ENCODE results near the gene DPH5.

GRCh38 chr1:101013776-101014175 is 11.8 kb downstream of the DPH5 start:
- TF ChIP-seq MXI1 (IDR thresholded peaks at IDR 0.05; ENCODE audit: low read depth, low read length) (no peak), CTCF (IDR thresholded peaks at IDR 0.05) (no peak), FOXM1 (IDR thresholded peaks at IDR 0.05; ENCODE audit: low read depth) (no peak), ZBTB33 (IDR thresholded peaks at IDR 0.05; ENCODE audit: borderline replicate concordance, low read depth) (no peak), RXRA (IDR thresholded peaks at IDR 0.05; ENCODE audit: borderline replicate concordance, low read depth) (no peak)
- TF ChIP-seq, protein P1, sequence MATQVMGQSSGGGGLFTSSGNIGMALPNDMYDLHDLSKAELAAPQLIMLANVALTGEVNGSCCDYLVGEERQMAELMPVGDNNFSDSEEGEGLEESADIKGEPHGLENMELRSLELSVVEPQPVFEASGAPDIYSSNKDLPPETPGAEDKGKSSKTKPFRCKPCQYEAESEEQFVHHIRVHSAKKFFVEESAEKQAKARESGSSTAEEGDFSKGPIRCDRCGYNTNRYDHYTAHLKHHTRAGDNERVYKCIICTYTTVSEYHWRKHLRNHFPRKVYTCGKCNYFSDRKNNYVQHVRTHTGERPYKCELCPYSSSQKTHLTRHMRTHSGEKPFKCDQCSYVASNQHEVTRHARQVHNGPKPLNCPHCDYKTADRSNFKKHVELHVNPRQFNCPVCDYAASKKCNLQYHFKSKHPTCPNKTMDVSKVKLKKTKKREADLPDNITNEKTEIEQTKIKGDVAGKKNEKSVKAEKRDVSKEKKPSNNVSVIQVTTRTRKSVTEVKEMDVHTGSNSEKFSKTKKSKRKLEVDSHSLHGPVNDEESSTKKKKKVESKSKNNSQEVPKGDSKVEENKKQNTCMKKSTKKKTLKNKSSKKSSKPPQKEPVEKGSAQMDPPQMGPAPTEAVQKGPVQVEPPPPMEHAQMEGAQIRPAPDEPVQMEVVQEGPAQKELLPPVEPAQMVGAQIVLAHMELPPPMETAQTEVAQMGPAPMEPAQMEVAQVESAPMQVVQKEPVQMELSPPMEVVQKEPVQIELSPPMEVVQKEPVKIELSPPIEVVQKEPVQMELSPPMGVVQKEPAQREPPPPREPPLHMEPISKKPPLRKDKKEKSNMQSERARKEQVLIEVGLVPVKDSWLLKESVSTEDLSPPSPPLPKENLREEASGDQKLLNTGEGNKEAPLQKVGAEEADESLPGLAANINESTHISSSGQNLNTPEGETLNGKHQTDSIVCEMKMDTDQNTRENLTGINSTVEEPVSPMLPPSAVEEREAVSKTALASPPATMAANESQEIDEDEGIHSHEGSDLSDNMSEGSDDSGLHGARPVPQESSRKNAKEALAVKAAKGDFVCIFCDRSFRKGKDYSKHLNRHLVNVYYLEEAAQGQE (IDR thresholded peaks at IDR 0.05; ENCODE audit: low read depth, low read length): no peak

Data from SK-N-SH (cell line).